A673 (cell line): ENCODE data around the gene SVIL. TPM values are rescaled to one million over a fixed set of nuclear protein-coding genes. Genes with fewer than 3 reads are reported as not detected.

Source experiments
- BruUV-seq: library from RNA; stranded (reverse); fragments of 400-500 nt; replicated peaks from 2 replicates; lab custom pipeline; 2021; lab: Mats Ljungman, UMichigan
- CTCF ChIA-PET: fragments of 300-600 bp; sonication (Branson Sonifier 250); formaldehyde crosslinking; loops from one replicate; lab custom pipeline; 2022; ENCODE audit warnings: antibody characterized with exemption; lab: Charles Lee
- POLR2A ChIA-PET: fragments of 300-600 bp; sonication (Branson Sonifier 250); formaldehyde crosslinking; loops from one replicate; lab custom pipeline; 2022; ENCODE audit warnings: antibody characterized with exemption; ENCODE audit not compliant: low non-redundant PET; lab: Charles Lee
- DNase-seq: peaks from one replicate; pipeline ENCODE4 v3.0.0-alpha.2; 2015; ENCODE audit warnings: low spot score
- H3K27ac ChIP-seq: fragments of 200-600 bp; sonication (generic); 2 replicates; pipeline ENCODE4 v1.5.1; 2016; ENCODE audit warnings: mixed run types, low read depth, mild to moderate bottlenecking, mixed read lengths, antibody characterized with exemption, low read length; ENCODE audit not compliant: poor library complexity, severe bottlenecking
- H3K27me3 ChIP-seq: fragments of 200-600 bp; sonication (generic); replicated peaks from 2 replicates; pipeline ENCODE4 v1.6.1; 2017; ENCODE audit warnings: mixed run types, low read depth, mild to moderate bottlenecking, mixed read lengths, antibody characterized with exemption, low read length; ENCODE audit not compliant: insufficient read depth, poor library complexity
- H3K36me3 ChIP-seq: fragments of 200-600 bp; sonication (generic); 2 replicates; pipeline ENCODE4 v1.6.1; 2016; ENCODE audit warnings: mixed run types, mild to moderate bottlenecking, mixed read lengths, antibody characterized with exemption, low read length; ENCODE audit not compliant: insufficient read depth, poor library complexity, severe bottlenecking
- H3K4me1 ChIP-seq: fragments of 200-600 bp; sonication (generic); 2 replicates; pipeline ENCODE4 v1.6.1; 2017; ENCODE audit warnings: mixed run types, mild to moderate bottlenecking, mixed read lengths, antibody characterized with exemption, low read length; ENCODE audit not compliant: insufficient read depth, poor library complexity, severe bottlenecking
- H3K4me3 ChIP-seq: fragments of 200-600 bp; sonication (generic); 2 replicates; pipeline ENCODE4 v1.5.1; 2016; ENCODE audit warnings: low read depth, mixed run types, mild to moderate bottlenecking, mixed read lengths, low read length; ENCODE audit not compliant: poor library complexity, severe bottlenecking
- H3K9me3 ChIP-seq: fragments of 200-600 bp; sonication (generic); 2 replicates; pipeline ENCODE4 v1.6.1; 2016; ENCODE audit warnings: mixed run types, low read depth, mild to moderate bottlenecking, mixed read lengths, antibody characterized with exemption, low read length; ENCODE audit not compliant: poor library complexity, severe bottlenecking
- CTCF ChIP-seq: fragments of 300-800, 200-600 bp; sonication (generic); conservative IDR thresholded peaks from 2 replicates; pipeline ENCODE4 v1.5.1; 2017; ENCODE audit warnings: low read depth, mild to moderate bottlenecking, antibody characterized with exemption, low read length, moderate library complexity, mixed read lengths
- EZH2 ChIP-seq: fragments of 200-600 bp; sonication (generic); IDR thresholded peaks from 2 replicates; pipeline ENCODE4 v1.6.1; 2017; ENCODE audit warnings: borderline replicate concordance, low read depth, mild to moderate bottlenecking, mixed read lengths, antibody characterized with exemption, low read length; ENCODE audit not compliant: poor library complexity, severe bottlenecking
- intact Hi-C: fragments of 100-400 bp; cut with micrococcal nuclease; formaldehyde crosslinking; loops from one replicate; pipeline ENCODE4 v1.10.0; 2022; ENCODE audit not compliant: unreplicated experiment
- total RNA-seq: library from RNA; stranded (reverse); gene quantifications from 2 replicates; pipeline ENCODE4 v1.2.3, GENCODE V29; 2021

The SVIL gene
- total RNA-seq, 1 experiment from 2014 or later, result 31.9 TPM

GRCh38 chr10:29431711-29432110 lies 203.1 kb downstream of the SVIL start:
- Histone ChIP-seq H3K9me3 (peaks cover 29% of the 10 kb centered on the region), H3K27me3 (no peaks in the 10 kb centered on the region), H3K36me3 (no peaks in the 10 kb centered on the region), H3K4me3 (no peak overlapping the region), H3K27ac (peak overlapping the region; percentile 93), H3K4me1 (peaks cover 50% of the 10 kb centered on the region)
- ChIA-PET POLR2A (no interaction called here), CTCF (no interaction called here)
- BruUV-seq, result no TSS peak
- peak; percentile 58 for DNase-seq
- intact Hi-C loops, result loop anchor here (2.0 to 5.0 kb wide), 3 partner anchors 65 to 641 kb away; no protein-coding TSS in a partner anchor
- TF ChIP-seq CTCF, result no peak
- no peak for TF ChIP-seq EZH2

DNA sequence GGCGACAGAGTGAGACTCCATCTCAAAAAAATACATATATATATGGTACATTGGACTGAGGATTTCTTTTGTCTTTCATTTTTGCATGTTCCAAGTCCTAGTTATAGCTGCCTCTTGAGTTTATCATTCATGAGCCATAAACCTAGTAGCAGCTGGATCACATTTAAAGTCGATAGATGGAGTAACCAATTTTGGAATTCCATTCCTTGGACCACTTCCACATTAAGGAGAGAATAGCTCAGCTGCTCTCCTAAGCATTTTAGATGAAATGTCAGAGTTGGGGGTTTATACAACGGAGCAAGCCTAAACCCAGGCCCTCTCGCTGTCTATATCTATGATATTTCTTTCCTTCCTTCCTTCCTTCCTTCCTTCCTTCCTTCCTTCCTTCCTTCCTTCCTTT lies 204.7 kb downstream of the SVIL start:
- POLR2A ChIA-PET, result interaction anchor here (0.6 kb wide), 2 partner anchors 16 to 644 kb away, joined by 3 read pairs; no protein-coding TSS in a partner anchor
- H3K4me3 ChIP-seq, result no peak overlapping the region
- peak; percentile 95 for DNase-seq
- H3K27ac ChIP-seq, result peak overlapping the region; percentile 93
- CTCF ChIA-PET, result interaction anchor here (0.5 to 1.7 kb wide), 7 partner anchors 16 to 572 kb away, joined by 3 to 12 read pairs (median 3); no protein-coding TSS in a partner anchor
- TF ChIP-seq EZH2, result no peak
- no peak for TF ChIP-seq CTCF
- H3K9me3 ChIP-seq, result peaks cover 13% of the 10 kb centered on the region
- peaks cover 13% of the 10 kb centered on the region for H3K36me3 ChIP-seq
- peaks cover 60% of the 10 kb centered on the region for H3K4me1 ChIP-seq
- no peaks in the 10 kb centered on the region for H3K27me3 ChIP-seq
- intact Hi-C loops, result loop anchor here (2.0 to 5.0 kb wide), 3 partner anchors 67 to 643 kb away; no protein-coding TSS in a partner anchor
- no TSS peak for BruUV-seq

DNA sequence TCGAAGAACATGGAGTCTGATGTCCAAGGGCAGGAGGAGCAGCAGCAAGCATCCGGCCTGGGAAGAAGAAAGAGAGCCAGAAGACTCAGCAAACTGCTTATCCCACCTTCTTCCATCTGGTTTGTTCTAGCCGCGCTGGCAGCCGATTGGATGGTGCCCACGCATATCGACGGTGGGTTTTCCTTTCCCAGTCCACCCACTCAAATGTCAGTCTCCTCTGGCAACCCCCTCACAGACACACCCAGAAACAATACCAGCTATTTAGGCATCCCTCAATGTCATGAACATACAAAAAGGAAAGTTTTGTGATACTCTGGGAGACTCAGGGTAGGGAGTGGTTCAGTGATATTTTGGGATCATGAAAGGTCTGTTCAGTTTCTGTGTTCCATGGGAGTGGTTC lies 206.3 kb downstream of the SVIL start:
- ChIA-PET CTCF (no interaction called here), POLR2A (no interaction called here)
- peak; percentile 81 for DNase-seq
- Histone ChIP-seq H3K27me3 (no peaks in the 10 kb centered on the region), H3K9me3 (no peaks in the 10 kb centered on the region), H3K36me3 (peaks cover 30% of the 10 kb centered on the region), H3K27ac (peak overlapping the region; percentile 93), H3K4me1 (peaks cover 62% of the 10 kb centered on the region), H3K4me3 (peak overlapping the region; percentile 53)
- BruUV-seq, result no TSS peak
- TF ChIP-seq CTCF, result no peak
- TF ChIP-seq EZH2, result no peak
- intact Hi-C loops, result no loop called here
